Measurements from ENCODE around the gene STAMBP.
"Not testable (repeated sequence)": the region's sequence is repeated elsewhere in the genome, so short reads cannot be mapped to it uniquely, and the experiment has no call there.

STAMBP gene

DNA sequence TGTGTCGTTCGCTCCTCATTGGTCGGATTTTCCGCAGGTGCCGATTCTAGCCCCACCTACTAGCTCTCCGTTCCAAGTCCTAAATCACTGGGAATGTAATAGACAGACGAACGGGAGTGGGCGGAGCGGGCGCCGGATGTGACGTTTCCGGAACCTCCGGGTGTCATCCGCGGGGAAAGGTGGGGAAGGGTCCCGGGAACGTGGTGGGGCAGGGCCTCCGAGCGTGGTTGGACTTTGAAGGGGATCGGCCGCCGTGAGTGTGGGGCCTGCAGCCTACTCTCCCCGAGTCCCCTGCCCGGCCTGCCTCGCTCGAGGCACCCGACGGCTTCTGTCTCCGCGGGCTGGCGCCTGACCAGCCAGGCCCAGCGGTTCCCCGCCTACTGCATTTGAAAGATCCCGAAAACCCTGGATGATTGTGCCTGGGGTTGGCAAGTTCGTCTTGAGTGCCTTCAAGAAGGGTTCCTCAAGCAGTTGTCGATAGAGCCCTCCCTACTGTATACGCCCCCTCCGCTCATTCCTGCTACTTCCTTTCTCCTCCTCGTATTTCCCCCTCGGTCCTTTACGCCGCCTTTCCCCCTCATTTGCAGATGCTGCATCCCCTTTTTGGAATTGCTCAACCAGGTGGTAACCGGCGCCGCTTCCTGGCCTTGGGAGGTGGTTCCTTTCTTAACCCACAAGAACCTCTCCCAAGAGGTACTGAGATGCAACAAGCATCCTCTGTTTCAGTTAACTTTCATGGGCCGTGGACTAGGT is at the start of gene STAMBP:
TSS of gene STAMBP (plus strand) at position 144 of the 753 bp plus-strand sequence. CDS start 1,896 bp downstream, outside the sequence.
- peak; percentile 97 for DNase-seq (ENCODE audit: low spot score)

GRCh38 chr2:73779467-73780236 is 49.1 kb upstream of the STAMBP start, which contains the start of gene DUSP11:
Gene DUSP11 (minus strand): TSS chr2:73780103. CDS start chr2:73779974, 129 bp downstream.
- peak; percentile 99 for DNase-seq (ENCODE audit: low spot score)

DNA sequence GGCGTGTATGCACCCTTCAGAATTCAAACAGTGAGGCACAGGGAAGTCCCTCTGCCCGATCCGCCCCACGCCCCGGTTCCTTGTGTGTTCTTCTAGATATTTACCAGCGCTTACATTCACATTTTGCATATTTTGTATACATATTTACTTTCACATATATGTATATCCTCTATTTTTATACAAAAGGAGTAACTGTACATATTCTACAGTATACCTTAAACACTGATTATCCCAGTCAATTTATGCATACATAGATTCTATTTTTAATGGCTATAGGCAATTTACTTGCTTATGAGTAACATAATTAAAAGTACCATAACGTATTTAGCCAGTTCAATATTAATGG is 48.6 kb upstream of the STAMBP start:
- no peak for DNase-seq (ENCODE audit: low spot score)

- not testable (repeated sequence) for DNase-seq (ENCODE audit: low spot score)
These were observed 45.4 kb upstream of the STAMBP start for GRCh38 chr2:73783402-73783801.

DNA sequence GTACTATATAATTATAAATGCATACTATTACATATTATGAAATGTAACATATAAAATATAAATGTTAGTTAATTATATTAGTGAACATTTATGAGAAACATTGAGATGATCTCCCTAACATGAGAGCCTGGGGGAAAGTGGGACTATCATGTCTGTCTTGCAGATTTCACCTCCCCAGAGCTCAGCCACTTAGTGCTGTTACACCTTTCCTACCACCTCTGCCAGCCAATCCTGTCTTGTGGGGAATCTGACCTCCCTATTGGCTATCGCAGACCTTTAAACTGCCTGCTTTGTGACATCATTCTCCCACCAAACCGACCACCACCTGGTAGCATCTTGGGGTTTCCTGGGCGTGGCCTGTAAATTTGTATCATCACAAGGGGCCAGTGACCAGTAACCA is 44.9 kb upstream of the STAMBP start, which contains the start of gene C2orf78:
TSS of gene C2orf78 (plus strand) at position 301 of the 400 bp plus-strand sequence. CDS start 127 bp downstream, outside the sequence.
- not testable (repeated sequence) for DNase-seq (ENCODE audit: low spot score)

DNA sequence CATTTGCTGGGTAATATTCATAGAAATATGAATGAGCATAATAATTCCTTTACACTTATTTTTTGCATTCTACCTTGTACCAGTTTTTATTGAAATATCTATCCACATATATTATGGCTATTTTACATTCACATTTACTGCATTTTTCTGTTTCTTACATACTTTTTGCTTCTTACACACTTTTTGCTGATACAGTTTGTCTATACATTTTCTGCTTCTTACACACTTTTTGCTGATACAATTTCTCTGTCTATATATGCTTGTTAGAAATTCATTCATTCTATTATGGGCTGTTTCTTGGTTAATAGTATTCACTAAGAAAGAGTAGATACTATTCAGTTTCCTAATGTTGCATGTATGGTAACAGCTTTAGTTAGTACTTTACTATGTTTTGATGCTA is 16.9 kb upstream of the STAMBP start:
- DNase-seq (ENCODE audit: low spot score): no peak

DNA sequence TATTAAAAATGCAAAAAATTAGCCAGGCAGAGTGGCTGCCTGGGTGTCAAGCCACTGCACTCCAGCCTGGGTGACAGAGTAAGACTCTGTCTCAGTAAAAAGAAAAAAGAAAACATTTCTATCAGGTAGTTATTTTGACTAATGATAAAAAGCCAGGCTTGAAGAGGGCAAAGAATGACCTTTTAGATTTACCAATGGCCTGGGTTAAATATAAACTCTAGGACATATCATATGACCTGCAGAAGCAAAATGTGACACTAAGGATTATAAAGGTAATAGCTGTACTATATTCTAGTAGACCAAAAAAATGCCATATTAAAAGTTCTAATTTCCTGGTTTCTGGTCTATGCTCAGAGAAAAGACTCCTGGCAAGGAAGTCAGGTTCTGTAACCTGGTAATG is 16.1 kb upstream of the STAMBP start:
- DNase-seq (ENCODE audit: low spot score): no peak

GRCh38 chr2:73818296-73818695 is 10.5 kb upstream of the STAMBP start:
- no peak for DNase-seq (ENCODE audit: low spot score)

DNA sequence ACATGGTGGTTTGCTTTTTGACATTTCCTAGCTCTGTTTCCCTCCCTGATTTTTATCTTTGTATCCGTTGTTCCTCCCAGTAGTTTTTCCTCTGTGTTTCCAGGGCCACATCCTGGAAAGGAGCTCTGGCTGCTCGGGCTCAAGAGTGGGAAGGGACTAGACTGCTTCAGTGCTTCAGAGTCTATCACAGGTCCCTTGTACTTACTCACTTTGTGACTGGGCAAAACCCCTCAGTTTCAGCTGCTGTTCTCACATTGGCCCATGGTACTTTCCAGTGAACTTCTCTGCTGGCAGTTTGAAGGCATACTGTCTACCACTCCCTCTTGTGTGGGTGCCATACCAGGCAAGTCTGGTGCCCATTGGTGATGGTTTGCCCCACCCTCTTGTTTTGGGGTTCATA is 7.5 kb upstream of the STAMBP start:
- DNase-seq (ENCODE audit: low spot score): no peak

GRCh38 chr2:73821669-73822068 is 7.1 kb upstream of the STAMBP start:
- no peak for DNase-seq (ENCODE audit: low spot score)

DNA sequence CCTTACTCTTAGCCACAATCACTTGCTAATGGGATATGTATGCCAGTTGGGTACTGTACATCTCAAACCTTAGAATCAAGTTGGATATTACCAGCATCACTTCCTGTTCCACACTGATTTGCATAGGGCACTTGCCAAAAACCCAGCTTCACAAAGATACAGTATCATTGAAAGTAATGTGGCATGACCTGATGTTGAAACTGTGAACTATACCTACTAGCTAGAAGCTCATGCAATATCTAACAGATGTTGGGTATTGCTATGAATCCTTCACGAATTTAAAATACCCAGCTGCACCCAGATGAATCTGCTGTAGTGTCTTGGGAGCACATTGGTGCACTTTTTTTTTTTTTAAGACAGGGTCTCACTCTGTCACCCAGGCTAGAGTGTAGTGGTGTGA is 6.5 kb upstream of the STAMBP start:
- peak; percentile 78 for DNase-seq (ENCODE audit: low spot score)

DNA sequence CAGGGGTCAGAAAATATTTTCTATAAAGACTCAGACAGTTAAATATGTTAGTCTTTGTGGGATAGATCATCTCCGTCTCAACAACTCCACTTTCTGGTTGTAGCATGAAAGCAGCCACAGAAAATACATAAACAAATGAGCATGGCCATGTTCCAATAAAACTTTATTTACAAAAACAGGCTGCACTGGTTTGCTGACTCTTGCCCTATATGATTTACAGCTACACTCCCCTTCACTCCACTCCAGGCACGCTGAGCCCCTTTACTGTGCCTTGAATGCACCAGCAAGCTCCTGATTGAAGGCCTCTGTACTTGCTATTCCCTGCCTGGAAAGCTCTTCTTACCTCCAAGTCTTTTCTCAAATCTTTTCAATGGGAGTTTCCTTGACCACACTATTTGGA is 5.8 kb upstream of the STAMBP start:
- peak; percentile 61 for DNase-seq (ENCODE audit: low spot score)

- DNase-seq (ENCODE audit: low spot score): no peak
These were observed 5.3 kb upstream of the STAMBP start for GRCh38 chr2:73823416-73823815.

DNA sequence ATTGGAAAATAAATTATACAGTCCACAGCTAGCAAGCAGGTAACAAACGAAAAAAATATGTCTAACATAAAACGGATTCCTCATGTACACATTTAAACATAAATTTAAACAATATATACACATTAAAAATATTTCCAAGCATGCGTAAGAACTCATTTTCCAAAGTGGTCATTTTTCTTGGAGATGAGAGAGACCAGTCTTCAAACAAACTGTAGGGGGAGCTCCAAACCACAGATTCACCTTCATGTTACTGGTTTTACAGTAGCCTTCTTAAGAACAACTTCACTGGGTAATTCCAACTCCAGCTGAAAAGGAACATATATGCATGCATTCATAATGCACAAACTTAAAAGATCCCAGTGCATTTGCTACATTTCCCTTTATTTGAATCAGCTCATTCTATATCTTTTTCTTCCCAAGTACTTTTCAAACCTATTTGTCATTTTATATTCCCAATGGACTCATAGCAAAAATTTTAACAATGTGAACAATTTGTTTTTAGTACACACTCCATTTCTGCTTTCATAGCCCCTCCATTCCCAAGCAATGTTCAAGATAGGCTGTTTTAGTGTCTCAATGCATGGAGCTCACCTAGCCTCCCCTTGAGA is 4.7 kb upstream of the STAMBP start:
- peak; percentile 84 for DNase-seq (ENCODE audit: low spot score)

- DNase-seq (ENCODE audit: low spot score): no peak
These were observed 3.4 kb upstream of the STAMBP start for GRCh38 chr2:73825408-73825807.

GRCh38 chr2:73827018-73827417 is 1.7 kb upstream of the STAMBP start:
- DNase-seq (ENCODE audit: low spot score): peak; percentile 72

DNA sequence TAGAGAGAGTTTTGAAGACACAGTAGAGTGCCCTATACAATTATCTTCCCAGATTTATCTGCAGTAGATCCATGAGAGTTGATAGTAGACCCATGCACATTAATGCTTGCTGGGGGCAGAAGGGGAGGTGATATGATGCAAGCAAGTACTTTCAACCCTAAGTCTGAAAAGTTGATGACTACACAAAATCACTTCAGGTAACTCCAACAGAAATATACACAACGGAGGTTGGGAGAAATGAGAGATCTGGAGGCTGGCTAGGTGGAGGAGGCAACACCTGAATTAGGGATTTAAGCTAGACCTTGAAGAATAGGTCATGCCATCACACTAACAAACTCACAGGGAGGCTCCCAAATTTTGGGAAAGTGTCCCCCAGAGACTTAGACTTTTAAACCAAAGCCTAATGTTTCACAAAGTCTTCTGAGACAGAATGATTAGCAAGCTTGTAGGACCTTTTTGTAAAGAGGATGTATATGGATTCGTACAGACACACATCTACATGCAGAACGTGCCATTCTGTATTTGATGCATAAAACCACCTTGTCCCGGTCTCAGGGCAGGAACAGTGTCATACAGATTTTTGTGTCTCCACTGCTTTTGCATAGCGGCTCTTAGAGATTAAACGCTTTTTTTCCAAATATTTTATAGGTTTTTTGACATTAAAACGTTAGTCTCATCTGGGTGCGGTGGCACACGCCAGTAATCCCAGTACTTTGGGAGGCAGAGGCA is 937 bp upstream of the STAMBP start:
- DNase-seq (ENCODE audit: low spot score): no peak

DNA sequence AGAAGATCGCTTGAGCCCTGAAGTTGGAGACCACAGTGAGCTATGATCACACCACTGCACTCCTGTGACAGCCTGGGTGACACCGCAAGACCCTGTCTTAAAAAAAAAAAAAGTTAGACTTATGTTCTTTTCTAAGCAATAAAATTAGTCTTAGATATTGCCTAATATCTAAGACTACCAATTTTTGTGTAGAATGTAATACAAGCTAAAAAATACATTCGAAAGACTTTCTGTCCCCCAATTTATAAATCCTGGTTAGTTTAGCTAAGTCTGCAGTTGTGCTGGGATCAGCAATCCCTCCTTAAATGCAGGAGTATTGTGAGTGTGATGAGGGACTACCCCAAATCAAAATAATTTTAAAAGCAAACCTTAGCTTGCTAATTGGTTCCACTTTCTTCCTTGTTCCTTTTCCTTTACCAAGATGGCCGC is 358 bp upstream of the STAMBP start:
- DNase-seq (ENCODE audit: low spot score): no peak

- no peak for DNase-seq (ENCODE audit: low spot score)
These were observed 2.2 kb downstream of the STAMBP start for GRCh38 chr2:73830871-73831401.

DNA sequence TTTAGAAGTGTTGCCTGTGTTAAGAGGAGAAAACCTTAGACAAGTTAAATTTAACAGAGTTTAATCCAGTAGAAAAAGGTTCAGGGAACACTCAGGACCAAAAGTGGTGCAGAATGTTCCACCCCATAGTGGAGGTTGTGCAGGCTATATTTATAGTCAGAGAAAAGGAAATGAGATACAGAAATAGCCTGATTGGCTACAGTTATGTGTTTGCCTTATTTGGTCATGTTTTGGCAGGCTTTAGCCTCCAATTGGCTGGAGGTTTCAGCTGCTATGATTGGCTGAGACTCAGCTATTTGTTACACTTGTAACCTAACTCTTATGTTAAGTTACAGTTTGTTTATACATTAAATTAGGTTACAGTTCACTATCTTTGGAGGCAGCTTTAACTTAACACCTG is 4.2 kb downstream of the STAMBP start:
- DNase-seq (ENCODE audit: low spot score): peak; percentile 45

DNA sequence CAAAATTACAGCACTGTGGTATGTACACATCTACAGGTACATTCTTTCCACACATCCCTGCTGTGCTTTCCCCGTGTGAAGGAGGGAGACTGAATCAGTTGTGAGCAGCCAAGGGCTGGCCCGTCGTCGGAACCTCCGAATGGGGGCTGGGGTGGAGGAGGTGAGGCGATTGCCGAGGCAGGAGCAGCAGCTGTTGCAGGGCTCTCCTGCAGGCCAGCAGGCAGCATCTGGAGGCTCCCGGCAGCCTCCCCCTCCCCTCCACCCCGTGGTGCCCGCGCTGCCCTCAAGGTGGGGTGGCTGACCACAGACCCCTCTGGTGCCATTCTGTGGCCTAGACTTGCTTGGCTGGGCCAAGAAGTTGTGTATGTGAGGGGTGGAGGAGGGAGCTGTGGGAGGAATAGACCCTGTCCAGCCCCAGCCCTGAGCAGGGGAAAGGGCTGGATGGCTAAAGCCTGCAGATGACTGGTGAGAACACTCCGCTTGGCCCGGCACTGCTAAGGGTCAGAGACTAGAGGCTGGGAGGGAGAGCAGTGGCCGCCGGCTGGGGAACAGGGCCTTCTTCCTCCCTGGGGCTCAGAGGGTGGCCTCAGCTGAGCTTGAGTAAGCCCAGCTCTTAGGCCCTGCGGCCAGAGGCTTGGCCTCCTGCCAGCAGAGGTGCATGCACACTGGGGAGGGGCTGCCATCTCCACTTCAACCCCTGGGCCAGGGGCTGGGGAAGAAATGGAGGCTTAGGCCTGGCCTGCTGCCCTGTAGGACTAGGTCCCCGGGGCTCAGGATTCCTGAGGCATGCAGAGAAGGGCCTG is 7.6 kb downstream of the STAMBP start:
- DNase-seq (ENCODE audit: low spot score): no peak
